ENCODE results near the gene NFATC2. TPM values are rescaled to one million over a fixed set of nuclear protein-coding genes. Genes with fewer than 3 reads are reported as not detected.

The NFATC2 gene
- total RNA-seq, 1 donor from 2014 or later: 0.89 TPM

DNA sequence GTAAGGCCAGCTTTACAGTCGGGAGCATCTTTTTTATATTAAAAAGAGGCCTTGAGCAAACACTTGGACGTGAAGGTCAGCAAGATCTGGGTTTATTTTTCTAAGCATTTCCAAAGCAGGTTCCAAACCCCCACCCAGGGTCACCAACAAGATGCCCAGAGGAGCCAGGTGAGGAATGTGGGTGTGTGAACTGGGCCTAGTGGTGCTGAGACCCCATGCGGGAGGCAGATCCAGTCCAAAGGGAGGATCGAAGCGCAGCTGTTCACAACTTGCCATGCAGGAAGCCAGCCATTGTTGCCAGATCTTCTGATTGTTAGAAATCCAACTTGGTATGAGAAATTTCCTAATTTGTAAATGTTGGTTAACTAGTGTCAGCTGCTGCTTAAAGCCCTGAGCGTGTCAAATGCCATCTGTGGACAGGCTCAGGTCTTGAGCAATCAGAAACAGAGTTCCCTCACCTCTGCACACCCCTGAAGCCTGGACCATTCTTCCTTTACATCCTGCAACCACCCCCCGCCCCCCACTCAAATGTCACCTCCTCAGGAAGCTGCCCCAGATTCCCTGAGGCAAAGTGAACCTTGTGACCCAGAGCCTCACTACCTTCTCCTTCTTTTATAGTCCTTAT lies 46.5 kb downstream of the NFATC2 start:
- DNase-seq (ENCODE audit: extremely low spot score, unreplicated experiment): no peak
- no peaks in the 10 kb centered on the region for H3K9me3 Mint-ChIP-seq (ENCODE audit: unreplicated experiment)
- TF ChIP-seq, protein P1, sequence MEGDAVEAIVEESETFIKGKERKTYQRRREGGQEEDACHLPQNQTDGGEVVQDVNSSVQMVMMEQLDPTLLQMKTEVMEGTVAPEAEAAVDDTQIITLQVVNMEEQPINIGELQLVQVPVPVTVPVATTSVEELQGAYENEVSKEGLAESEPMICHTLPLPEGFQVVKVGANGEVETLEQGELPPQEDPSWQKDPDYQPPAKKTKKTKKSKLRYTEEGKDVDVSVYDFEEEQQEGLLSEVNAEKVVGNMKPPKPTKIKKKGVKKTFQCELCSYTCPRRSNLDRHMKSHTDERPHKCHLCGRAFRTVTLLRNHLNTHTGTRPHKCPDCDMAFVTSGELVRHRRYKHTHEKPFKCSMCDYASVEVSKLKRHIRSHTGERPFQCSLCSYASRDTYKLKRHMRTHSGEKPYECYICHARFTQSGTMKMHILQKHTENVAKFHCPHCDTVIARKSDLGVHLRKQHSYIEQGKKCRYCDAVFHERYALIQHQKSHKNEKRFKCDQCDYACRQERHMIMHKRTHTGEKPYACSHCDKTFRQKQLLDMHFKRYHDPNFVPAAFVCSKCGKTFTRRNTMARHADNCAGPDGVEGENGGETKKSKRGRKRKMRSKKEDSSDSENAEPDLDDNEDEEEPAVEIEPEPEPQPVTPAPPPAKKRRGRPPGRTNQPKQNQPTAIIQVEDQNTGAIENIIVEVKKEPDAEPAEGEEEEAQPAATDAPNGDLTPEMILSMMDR (IDR thresholded peaks at IDR 0.05): no peak
- peaks cover 5% of the 10 kb centered on the region for H3K27me3 Mint-ChIP-seq (ENCODE audit: unreplicated experiment)
- no peak overlapping the region for H3K27ac Mint-ChIP-seq (ENCODE audit: unreplicated experiment)
- H3K36me3 Mint-ChIP-seq (ENCODE audit: unreplicated experiment): no peaks in the 10 kb centered on the region
- peaks cover 13% of the 10 kb centered on the region for H3K4me1 Mint-ChIP-seq (ENCODE audit: unreplicated experiment)
- H3K4me3 Mint-ChIP-seq (ENCODE audit: unreplicated experiment): no peak overlapping the region

DNA sequence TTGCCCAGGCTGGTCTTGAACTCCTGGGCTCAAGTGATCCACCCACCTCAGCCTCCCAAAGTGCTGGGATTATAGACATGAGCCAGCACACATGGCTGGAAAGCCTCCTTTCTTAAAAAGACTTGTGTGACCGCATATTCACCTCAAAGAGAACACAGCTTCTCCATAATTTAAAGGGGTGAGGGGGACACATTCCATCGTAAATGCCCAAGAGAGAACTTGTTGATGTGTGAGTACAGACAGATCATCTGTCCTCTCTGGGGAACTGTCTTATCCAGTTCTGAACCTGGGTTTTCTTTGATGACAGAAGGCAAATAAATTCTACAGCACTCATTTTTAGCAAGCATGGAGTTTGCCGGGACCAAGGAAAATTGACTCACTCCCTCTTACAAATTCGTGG lies 47.2 kb downstream of the NFATC2 start:
- Mint-ChIP-seq H3K9me3 (ENCODE audit: unreplicated experiment) (no peaks in the 10 kb centered on the region), H3K4me1 (ENCODE audit: unreplicated experiment) (peaks cover 13% of the 10 kb centered on the region), H3K27me3 (ENCODE audit: unreplicated experiment) (peaks cover 5% of the 10 kb centered on the region), H3K4me3 (ENCODE audit: unreplicated experiment) (no peak overlapping the region), H3K27ac (ENCODE audit: unreplicated experiment) (no peak overlapping the region), H3K36me3 (ENCODE audit: unreplicated experiment) (no peaks in the 10 kb centered on the region)
- TF ChIP-seq, protein P1 (IDR thresholded peaks at IDR 0.05): no peak
- no peak for DNase-seq (ENCODE audit: extremely low spot score, unreplicated experiment)

DNA sequence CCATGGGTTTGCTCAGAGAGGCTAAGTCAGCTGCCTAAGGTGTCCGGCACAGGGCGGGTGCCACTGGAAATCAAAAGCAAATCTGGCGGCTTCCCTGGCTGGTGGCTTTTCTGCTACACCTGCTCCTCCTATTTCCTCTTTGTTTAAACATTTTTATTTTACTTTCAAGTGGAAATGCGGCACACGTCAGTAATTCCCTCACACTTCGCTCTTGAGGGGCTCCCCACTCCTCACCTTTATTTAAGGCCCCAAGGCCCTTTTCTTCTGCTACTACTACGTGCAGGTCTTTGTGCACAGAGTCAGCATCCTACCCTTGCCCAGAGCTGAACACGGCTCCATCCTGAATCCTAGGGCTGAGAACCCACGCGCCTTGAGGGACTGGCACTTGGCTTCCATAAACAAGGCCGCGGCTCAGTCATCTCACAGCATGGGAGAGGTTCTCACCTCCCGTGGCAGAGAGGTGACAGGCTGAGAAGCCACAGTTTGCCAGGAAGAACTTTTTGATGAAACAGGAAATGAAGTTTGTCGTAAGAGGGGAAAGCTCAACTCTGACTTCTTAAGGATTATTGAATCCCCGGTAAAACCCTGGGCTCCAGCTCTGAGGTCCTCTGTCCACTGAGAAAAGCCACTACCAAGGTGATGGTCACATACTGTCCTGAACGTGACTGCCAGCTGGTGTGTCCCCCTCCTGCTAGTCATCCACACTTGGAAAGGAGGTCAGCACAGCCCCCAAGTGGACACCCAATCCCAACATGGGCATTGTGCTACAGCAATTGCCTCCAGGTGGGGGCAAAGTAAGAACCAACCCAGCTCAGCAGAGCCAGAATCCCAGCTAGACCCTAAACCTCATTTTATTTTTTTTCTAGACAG lies 48.0 kb downstream of the NFATC2 start:
- H3K9me3 Mint-ChIP-seq (ENCODE audit: unreplicated experiment): no peaks in the 10 kb centered on the region
- H3K27ac Mint-ChIP-seq (ENCODE audit: unreplicated experiment): no peak overlapping the region
- H3K4me1 Mint-ChIP-seq (ENCODE audit: unreplicated experiment): peaks cover 13% of the 10 kb centered on the region
- no peak overlapping the region for H3K4me3 Mint-ChIP-seq (ENCODE audit: unreplicated experiment)
- DNase-seq (ENCODE audit: extremely low spot score, unreplicated experiment): no peak
- no peaks in the 10 kb centered on the region for H3K36me3 Mint-ChIP-seq (ENCODE audit: unreplicated experiment)
- peaks cover 5% of the 10 kb centered on the region for H3K27me3 Mint-ChIP-seq (ENCODE audit: unreplicated experiment)
- TF ChIP-seq, protein P1 (IDR thresholded peaks at IDR 0.05): no peak

DNA sequence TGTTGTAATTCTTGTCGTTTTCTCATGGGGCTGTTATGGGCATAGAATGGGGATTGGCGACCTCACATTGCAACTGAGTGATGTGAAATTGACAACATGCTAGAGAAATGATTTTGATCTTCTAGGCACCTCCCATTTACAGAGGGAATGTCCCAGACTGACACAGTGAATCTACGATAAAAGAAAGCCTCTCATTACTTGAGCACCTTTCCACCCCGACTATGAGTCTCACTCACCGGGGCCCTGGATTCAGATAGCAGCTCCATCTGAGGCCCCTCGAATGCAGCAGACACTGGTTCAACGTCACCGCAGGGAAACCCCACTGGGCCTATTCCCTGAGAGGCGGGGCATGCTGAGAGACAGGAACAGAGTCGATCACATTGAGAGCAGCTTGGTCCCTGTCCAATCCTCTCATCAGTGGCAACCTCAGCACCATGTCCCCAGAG lies 49.1 kb downstream of the NFATC2 start:
- no peaks in the 10 kb centered on the region for H3K27me3 Mint-ChIP-seq (ENCODE audit: unreplicated experiment)
- TF ChIP-seq, protein P1 (IDR thresholded peaks at IDR 0.05): no peak
- no peaks in the 10 kb centered on the region for H3K36me3 Mint-ChIP-seq (ENCODE audit: unreplicated experiment)
- peaks cover 14% of the 10 kb centered on the region for H3K4me1 Mint-ChIP-seq (ENCODE audit: unreplicated experiment)
- DNase-seq (ENCODE audit: extremely low spot score, unreplicated experiment): no peak
- no peak overlapping the region for H3K27ac Mint-ChIP-seq (ENCODE audit: unreplicated experiment)
- H3K9me3 Mint-ChIP-seq (ENCODE audit: unreplicated experiment): no peaks in the 10 kb centered on the region
- no peak overlapping the region for H3K4me3 Mint-ChIP-seq (ENCODE audit: unreplicated experiment)

All from osteocyte (in vitro differentiated cells).